Measurements from ENCODE around the gene USP13.

- TF ChIP-seq YY1 (IDR thresholded peaks at IDR 0.05; ENCODE audit: insufficient read depth, insufficient read length): no peak
- no peak for TF ChIP-seq SUZ12 (IDR thresholded peaks at IDR 0.05; ENCODE audit: extremely low read depth, insufficient read depth, insufficient read length)
- TF ChIP-seq ZNF274 (IDR thresholded peaks at IDR 0.05; ENCODE audit: low read depth, low read length): no peak
Observed at GRCh38 chr3:179700716-179701115, 47.9 kb downstream of the USP13 start.
